ENCODE data around the gene GNL1. TPM values are rescaled to one million over a fixed set of nuclear protein-coding genes. Genes with fewer than 3 reads are reported as not detected.
"Not testable (repeated sequence)": the region's sequence is repeated elsewhere in the genome, so short reads cannot be mapped to it uniquely, and the experiment has no call there.

The GNL1 gene
- polyA plus RNA-seq, 1 donor = 54.9 TPM

DNA sequence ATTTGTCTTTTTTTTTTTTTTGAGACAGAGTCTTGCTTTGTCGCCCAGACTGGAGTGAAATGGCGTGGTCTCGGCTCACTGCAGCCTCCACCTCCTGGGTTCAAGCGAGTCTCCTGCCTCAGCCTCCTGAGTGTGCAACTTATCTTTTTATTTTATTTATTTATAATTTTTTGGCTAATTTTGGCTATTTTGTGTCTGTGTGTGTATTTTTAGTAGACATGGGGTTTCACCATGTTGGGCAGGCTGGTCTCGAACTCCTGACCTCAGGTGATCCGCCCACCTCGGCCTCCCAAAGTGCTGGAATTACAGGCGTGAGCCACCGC is 39.6 kb downstream of the GNL1 start:
- not testable (repeated sequence) for DNase-seq; H3K27me3 ChIP-seq (ENCODE audit: control insufficient read depth, insufficient read depth, low read length); H3K36me3 ChIP-seq (ENCODE audit: control insufficient read depth, insufficient read depth, low read length); H3K4me1 ChIP-seq (ENCODE audit: control insufficient read depth, insufficient read depth, low read length)
- Histone ChIP-seq H3K27ac (ENCODE audit: low read length) (peak overlapping the region; percentile 97), H3K4me3 (ENCODE audit: low read length) (peak overlapping the region; percentile 49), H3K9me3 (ENCODE audit: control insufficient read depth, low read depth, low read length) (peaks cover 13% of the 10 kb centered on the region)
- WGBS (ENCODE audit: insufficient coverage, low lambda C conversion rate) = no CpG with 5 or more reads among the region's 9 CpGs

DNA sequence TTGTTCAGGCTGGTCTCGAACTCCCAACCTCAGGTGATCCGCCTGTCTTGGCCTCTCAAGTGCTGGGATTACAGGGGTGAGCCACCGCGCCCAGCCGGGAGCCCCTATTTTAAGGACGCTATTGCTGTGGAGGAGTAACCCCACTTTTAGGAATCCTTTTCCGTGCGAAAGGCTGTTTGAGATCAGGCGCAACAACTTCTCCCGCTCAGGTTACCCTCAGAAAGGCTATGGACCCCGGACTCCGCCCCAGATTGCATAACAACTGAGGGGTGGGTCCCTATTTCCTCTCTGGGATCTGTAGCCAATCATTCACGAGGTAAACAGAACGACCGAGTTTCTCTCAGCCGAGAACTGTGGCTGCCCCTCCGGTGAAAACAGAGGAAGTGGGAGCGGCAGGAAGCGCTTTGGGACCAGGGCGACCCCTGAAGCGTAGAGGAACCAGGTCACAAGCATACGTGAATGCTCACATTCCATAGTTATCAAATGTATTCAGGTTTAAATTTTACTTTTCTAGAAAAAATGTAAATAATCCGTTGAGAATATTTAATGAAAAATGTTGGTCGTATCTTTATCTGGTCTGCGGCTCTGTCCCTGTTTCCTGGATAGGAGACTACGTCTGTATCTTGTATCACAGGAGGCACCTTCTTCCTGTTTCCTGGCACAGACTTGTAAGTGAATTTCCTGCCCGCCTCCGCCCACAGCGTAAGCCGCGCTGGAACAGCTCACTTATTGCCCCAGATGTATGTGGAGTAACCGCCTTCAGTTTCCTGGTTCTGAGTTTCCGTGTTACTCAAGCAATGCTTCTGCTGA is 40.1 kb downstream of the GNL1 start:
- peak overlapping the region; percentile 49 for H3K4me3 ChIP-seq (ENCODE audit: low read length)
- H3K36me3 ChIP-seq (ENCODE audit: control insufficient read depth, insufficient read depth, low read length) = no peaks in the 10 kb centered on the region

DNA sequence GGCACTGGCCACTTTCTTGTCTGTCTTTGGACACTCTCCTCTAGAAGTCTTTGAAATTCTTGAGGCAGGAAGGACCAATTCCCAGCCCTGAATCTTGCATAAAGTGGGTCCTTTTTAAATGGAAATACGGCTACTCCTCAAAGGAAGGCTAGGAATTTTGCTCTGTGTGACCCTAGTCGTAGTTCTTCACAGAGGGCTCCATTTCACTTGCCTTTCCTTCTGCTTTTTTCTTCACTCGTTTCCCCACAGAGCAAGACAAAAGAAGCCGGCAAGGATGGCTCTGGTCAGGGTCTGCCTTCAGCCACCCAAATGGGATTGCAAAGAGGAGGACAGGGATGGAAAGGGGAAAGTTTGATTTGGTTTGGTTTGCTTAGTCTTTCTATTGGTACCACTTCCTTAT is 41.2 kb downstream of the GNL1 start:
- Histone ChIP-seq H3K27me3 (ENCODE audit: control insufficient read depth, insufficient read depth, low read length) (no peaks in the 10 kb centered on the region), H3K9me3 (ENCODE audit: control insufficient read depth, low read depth, low read length) (peaks cover 7% of the 10 kb centered on the region), H3K27ac (ENCODE audit: low read length) (no peak overlapping the region), H3K4me3 (ENCODE audit: low read length) (no peak overlapping the region), H3K36me3 (ENCODE audit: control insufficient read depth, insufficient read depth, low read length) (no peaks in the 10 kb centered on the region), H3K4me1 (ENCODE audit: control insufficient read depth, insufficient read depth, low read length) (no peaks in the 10 kb centered on the region)
- no CpG with 5 or more reads among the region's 4 CpGs for WGBS (ENCODE audit: insufficient coverage, low lambda C conversion rate)
- no peak for DNase-seq

More for the DNA sequence above, 40.1 kb downstream of the GNL1 start:
- peak; percentile 95 to 96 for DNase-seq
- Histone ChIP-seq H3K27ac (ENCODE audit: low read length) (peak overlapping the region; percentile 97), H3K9me3 (ENCODE audit: control insufficient read depth, low read depth, low read length) (peaks cover 13% of the 10 kb centered on the region), H3K27me3 (ENCODE audit: control insufficient read depth, insufficient read depth, low read length) (no peaks in the 10 kb centered on the region), H3K4me1 (ENCODE audit: control insufficient read depth, insufficient read depth, low read length) (no peaks in the 10 kb centered on the region)
- no CpG with 5 or more reads among the region's 33 CpGs for WGBS (ENCODE audit: insufficient coverage, low lambda C conversion rate)

GRCh38 chr6:30513451-30513850 is 42.8 kb downstream of the GNL1 start:
- no CpG with 5 or more reads among the region's 2 CpGs for WGBS (ENCODE audit: insufficient coverage, low lambda C conversion rate)
- Histone ChIP-seq H3K36me3 (ENCODE audit: control insufficient read depth, insufficient read depth, low read length) (no peaks in the 10 kb centered on the region), H3K4me1 (ENCODE audit: control insufficient read depth, insufficient read depth, low read length) (no peaks in the 10 kb centered on the region), H3K27me3 (ENCODE audit: control insufficient read depth, insufficient read depth, low read length) (no peaks in the 10 kb centered on the region), H3K27ac (ENCODE audit: low read length) (no peak overlapping the region), H3K4me3 (ENCODE audit: low read length) (no peak overlapping the region), H3K9me3 (ENCODE audit: control insufficient read depth, low read depth, low read length) (peaks cover 7% of the 10 kb centered on the region)
- DNase-seq = no peak

DNA sequence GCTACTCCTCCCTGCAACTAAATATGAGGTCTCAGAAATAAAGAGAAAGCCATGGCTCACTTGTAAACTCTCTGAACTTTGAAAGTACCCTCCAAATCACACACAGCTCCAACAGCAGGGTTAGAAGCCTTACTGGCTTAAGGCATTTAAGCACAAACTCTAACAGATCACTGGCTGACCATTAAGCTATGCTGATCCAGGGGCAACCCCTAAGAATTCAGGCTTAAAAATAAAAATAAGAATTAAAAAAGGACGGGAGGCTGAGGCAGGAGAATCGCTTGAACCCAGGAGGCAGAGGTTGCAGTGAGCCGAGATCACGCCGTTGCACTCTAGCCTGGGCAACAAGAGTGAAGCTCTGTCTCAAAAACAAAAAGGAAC is 45.1 kb downstream of the GNL1 start:
- Histone ChIP-seq H3K36me3 (ENCODE audit: control insufficient read depth, insufficient read depth, low read length) (no peaks in the 10 kb centered on the region), H3K27me3 (ENCODE audit: control insufficient read depth, insufficient read depth, low read length) (no peaks in the 10 kb centered on the region), H3K4me3 (ENCODE audit: low read length) (no peak overlapping the region), H3K4me1 (ENCODE audit: control insufficient read depth, insufficient read depth, low read length) (no peaks in the 10 kb centered on the region), H3K27ac (ENCODE audit: low read length) (no peak overlapping the region), H3K9me3 (ENCODE audit: control insufficient read depth, low read depth, low read length) (no peaks in the 10 kb centered on the region)
- no CpG with 5 or more reads among the region's 5 CpGs for WGBS (ENCODE audit: insufficient coverage, low lambda C conversion rate)
- DNase-seq = no peak

DNA sequence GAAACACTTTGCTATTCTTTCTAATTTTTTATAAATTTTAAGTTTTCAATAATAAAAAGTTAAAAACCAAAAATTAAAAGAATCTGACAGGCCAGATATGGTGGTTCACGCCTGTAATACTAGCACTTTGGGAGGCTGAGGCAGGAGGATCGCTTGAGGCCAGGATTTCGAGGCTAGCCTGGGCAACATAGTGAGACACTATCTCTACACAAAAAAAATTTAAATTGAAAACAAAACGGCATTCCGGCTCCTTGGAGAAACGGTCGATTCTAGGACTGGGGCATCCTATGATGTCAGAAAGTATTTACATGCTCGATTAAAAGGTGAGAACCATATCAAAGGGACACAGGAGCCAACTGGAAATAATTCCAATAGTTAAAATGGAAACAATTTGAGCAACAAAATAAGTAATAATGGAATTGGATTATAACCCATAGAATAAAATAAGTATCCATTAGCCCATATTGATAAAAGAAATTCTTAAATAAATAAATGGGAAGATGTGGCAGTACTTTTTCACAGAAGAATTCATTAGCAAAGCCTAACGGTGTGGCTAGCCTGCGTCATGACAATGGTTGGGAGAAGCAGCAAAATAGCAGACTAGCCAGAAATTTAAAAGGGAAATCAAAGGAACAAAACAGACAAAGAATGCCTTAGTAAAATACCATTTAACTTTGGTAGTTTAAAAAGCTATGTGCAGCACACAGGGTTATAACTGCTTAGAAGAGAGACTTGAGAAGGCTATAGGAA is 45.7 kb downstream of the GNL1 start:
- no peak for DNase-seq
- Histone ChIP-seq H3K9me3 (ENCODE audit: control insufficient read depth, low read depth, low read length) (no peaks in the 10 kb centered on the region), H3K27ac (ENCODE audit: low read length) (no peak overlapping the region), H3K4me1 (ENCODE audit: control insufficient read depth, insufficient read depth, low read length) (no peaks in the 10 kb centered on the region), H3K36me3 (ENCODE audit: control insufficient read depth, insufficient read depth, low read length) (no peaks in the 10 kb centered on the region), H3K27me3 (ENCODE audit: control insufficient read depth, insufficient read depth, low read length) (no peaks in the 10 kb centered on the region), H3K4me3 (ENCODE audit: low read length) (no peak overlapping the region)
- 65% methylated on average over 2 of the region's 10 CpGs for WGBS (ENCODE audit: insufficient coverage, low lambda C conversion rate)

GRCh38 chr6:30508890-30509736 is 47.2 kb downstream of the GNL1 start:
- H3K4me1 ChIP-seq (ENCODE audit: control insufficient read depth, insufficient read depth, low read length) = no peaks in the 10 kb centered on the region
- no peak for DNase-seq
- no peak overlapping the region for H3K27ac ChIP-seq (ENCODE audit: low read length)
- 79% methylated on average over 1 of the region's 5 CpGs for WGBS (ENCODE audit: insufficient coverage, low lambda C conversion rate)
- H3K9me3 ChIP-seq (ENCODE audit: control insufficient read depth, low read depth, low read length) = no peaks in the 10 kb centered on the region
- H3K36me3 ChIP-seq (ENCODE audit: control insufficient read depth, insufficient read depth, low read length) = no peaks in the 10 kb centered on the region
- H3K4me3 ChIP-seq (ENCODE audit: low read length) = no peak overlapping the region
- H3K27me3 ChIP-seq (ENCODE audit: control insufficient read depth, insufficient read depth, low read length) = no peaks in the 10 kb centered on the region

DNA sequence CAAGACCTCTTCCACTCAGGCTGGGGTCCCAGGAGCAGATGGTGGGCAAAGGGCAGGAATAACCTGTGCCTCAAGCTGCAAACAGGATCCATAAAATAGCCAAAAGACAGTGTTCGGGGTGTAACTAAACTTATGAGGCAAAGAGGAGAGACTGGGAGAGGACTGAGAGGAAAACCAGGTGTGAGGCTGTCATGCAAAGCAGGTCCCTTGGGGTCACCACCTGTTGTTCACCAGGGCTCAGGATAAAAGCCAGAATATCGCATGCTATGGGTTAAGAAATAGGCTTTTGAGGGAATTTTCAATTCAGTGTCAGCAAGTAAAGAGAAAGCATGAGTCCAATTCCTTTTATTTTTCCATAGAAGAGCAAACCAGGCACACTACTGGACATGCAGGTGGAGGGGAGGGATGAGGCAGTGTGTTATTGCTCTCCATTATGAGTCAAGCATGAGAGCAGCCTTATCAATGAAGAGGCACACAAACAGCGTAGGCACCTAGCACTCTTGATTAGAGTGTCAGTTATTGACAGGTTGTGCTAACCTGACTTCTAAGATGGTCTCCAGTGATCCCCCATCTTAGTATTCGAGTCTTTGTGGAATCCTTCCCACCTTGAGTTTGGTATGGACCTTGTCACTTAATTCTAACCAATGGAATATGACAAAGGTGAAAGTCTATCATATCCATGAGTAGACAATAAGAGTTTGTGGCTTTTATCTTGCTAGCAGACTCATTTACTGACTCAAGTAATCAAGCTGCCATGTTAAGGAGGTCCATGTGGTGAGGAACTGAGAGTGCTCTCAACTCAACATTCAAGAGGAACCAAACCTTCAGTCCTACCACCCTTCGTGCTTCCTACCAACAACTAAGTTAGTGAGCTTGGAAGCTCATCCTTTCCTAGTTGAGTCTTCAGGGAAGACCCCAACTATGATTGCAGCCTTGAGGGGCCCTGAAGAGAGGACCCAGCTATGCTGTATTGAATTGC is 48.2 kb downstream of the GNL1 start:
- no peaks in the 10 kb centered on the region for H3K9me3 ChIP-seq (ENCODE audit: control insufficient read depth, low read depth, low read length)
- no peak overlapping the region for H3K4me3 ChIP-seq (ENCODE audit: low read length)
- no peaks in the 10 kb centered on the region for H3K4me1 ChIP-seq (ENCODE audit: control insufficient read depth, insufficient read depth, low read length)
- no peak for DNase-seq
- no peaks in the 10 kb centered on the region for H3K36me3 ChIP-seq (ENCODE audit: control insufficient read depth, insufficient read depth, low read length)
- H3K27ac ChIP-seq (ENCODE audit: low read length) = no peak overlapping the region
- H3K27me3 ChIP-seq (ENCODE audit: control insufficient read depth, insufficient read depth, low read length) = no peaks in the 10 kb centered on the region
- no CpG with 5 or more reads among the region's 5 CpGs for WGBS (ENCODE audit: insufficient coverage, low lambda C conversion rate)

DNA sequence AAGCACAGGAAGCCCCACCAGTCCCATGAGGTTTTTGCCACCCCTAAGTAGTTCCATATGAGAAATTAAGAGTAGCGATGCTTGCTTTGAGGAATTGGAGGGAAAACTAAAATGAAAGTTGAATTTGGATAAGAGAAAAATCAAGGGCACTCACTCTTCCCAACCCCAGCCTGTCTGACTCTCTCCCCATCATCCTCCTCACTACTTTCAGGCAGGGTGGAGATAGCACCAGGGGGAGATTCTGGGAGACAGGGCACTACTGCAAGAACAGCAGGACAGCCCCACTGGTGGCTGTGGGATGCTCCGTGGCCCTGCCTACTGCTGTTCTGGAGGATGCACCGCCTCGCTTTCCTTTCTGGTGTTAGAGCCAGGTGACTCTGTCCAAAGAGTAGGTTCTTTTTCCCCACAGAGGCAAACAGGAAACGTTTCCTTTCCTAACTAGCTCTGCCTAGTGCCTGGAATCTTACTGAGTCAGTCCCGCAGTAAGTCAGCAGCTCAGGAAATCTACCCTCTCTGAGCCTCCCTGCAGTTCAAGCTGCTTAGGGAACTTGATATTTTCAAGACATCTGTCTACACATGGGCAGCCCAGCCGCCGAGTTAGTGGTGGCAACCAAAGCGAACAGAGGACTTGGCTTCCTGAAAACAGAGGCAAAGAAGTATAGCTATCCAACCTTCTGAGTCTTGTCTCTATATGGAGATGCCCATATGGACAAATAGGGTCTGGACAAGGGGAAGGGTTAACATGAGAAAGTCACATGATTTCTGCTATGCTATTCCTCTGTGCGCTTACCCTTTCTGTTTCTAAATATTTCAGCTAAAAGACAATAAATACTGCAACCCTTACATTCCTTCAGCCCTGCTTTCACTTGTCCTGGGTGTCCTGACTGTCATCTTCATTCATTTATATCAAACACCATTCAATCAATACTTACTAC is 55.6 kb downstream of the GNL1 start:
- no peak overlapping the region for H3K27ac ChIP-seq (ENCODE audit: low read length)

More for the DNA sequence above, 55.6 kb downstream of the GNL1 start:
- Histone ChIP-seq H3K27me3 (ENCODE audit: control insufficient read depth, insufficient read depth, low read length) (peaks cover 8% of the 10 kb centered on the region), H3K4me3 (ENCODE audit: low read length) (no peak overlapping the region), H3K4me1 (ENCODE audit: control insufficient read depth, insufficient read depth, low read length) (no peaks in the 10 kb centered on the region), H3K36me3 (ENCODE audit: control insufficient read depth, insufficient read depth, low read length) (no peaks in the 10 kb centered on the region), H3K9me3 (ENCODE audit: control insufficient read depth, low read depth, low read length) (peaks cover 3% of the 10 kb centered on the region)
- no peak for DNase-seq
- 78% methylated on average over 1 of the region's 10 CpGs for WGBS (ENCODE audit: insufficient coverage, low lambda C conversion rate)
